HepG2 (cell line): ENCODE data around the gene OR6C2. TPM values are rescaled to one million over a fixed set of nuclear protein-coding genes. Genes with fewer than 3 reads are reported as not detected.
A peak's percentile ranks its signal among the peaks of the same experiment; 100 is the strongest.

ENCODE experiments used
- ATF4 ChIP-seq, 2 experiments: fragments of 450-650 bp in 1 of 2; sonication (generic) in 1 of 2; formaldehyde crosslinking; IDR thresholded peaks; 2 replicates each; pipeline versions ENCODE4 v1.5.0 to v1.8.0; 2020 to 2022; ENCODE audit warnings: mild to moderate bottlenecking in 1 of 2, missing genetic modification reagents in 1 of 2
- CBX5 ChIP-seq: sonication (generic); formaldehyde crosslinking; IDR thresholded peaks from 2 replicates; pipeline ENCODE4 v1.4.0; 2020; ENCODE audit warnings: missing genetic modification reagents, borderline replicate concordance
- EZH2 ChIP-seq: conservative IDR thresholded peaks from 2 replicates; pipeline ENCODE4 v1.6.1; 2012; ENCODE audit warnings: mild to moderate bottlenecking, low read depth, low read length, moderate library complexity
- HDAC6 ChIP-seq: fragments of 200-600 bp; sonication (generic); IDR thresholded peaks from 2 replicates; pipeline ENCODE4 v1.7.0; 2017; ENCODE audit warnings: mild to moderate bottlenecking, antibody characterized with exemption, low read length, low read depth
- JARID2 ChIP-seq: sonication (generic); formaldehyde crosslinking; IDR thresholded peaks from 2 replicates; pipeline ENCODE4 v1.8.1; 2023; ENCODE audit warnings: missing genetic modification reagents, inconsistent platforms; ENCODE audit not compliant: insufficient replicate concordance
- MED1 ChIP-seq: sonication (generic); formaldehyde crosslinking; IDR thresholded peaks from 2 replicates; pipeline ENCODE4 v1.4.0; 2020; ENCODE audit warnings: missing genetic modification reagents
- MED13 ChIP-seq: sonication (generic); formaldehyde crosslinking; IDR thresholded peaks from 2 replicates; pipeline ENCODE4 v1.5.0; 2020; ENCODE audit warnings: missing genetic modification reagents
- MIER3 ChIP-seq: IDR thresholded peaks from 2 replicates; pipeline ENCODE4 v1.6.1; 2016; ENCODE audit warnings: missing compliant biosample characterization, borderline replicate concordance
- NFE2L1 ChIP-seq: sonication (generic); formaldehyde crosslinking; IDR thresholded peaks from 2 replicates; pipeline ENCODE4 v1.4.0; 2020; ENCODE audit warnings: missing genetic modification reagents, mild to moderate bottlenecking, borderline replicate concordance
- NR2F2 ChIP-seq: IDR thresholded peaks from 2 replicates; pipeline ENCODE4 v1.6.1; 2012; ENCODE audit warnings: low read depth, inconsistent platforms, borderline replicate concordance
- ONECUT2 ChIP-seq: sonication (generic); formaldehyde crosslinking; IDR thresholded peaks from 2 replicates; pipeline ENCODE4 v1.4.0; 2020; ENCODE audit warnings: missing genetic modification reagents
- RFX5 ChIP-seq: IDR thresholded peaks from 2 replicates; pipeline ENCODE4 v1.6.1; 2011; ENCODE audit warnings: low read depth, low read length, improper control_type of control experiment
- SMAD3 ChIP-seq: sonication (generic); formaldehyde crosslinking; IDR thresholded peaks from 2 replicates; pipeline ENCODE4 v1.4.0; 2020; ENCODE audit warnings: missing genetic modification reagents
- SP2 ChIP-seq: sonication (generic); formaldehyde crosslinking; IDR thresholded peaks from 2 replicates; pipeline ENCODE4 v1.5.1; 2020; ENCODE audit warnings: mild to moderate bottlenecking, missing genetic modification reagents
- TSC22D2 ChIP-seq: sonication (generic); formaldehyde crosslinking; IDR thresholded peaks from 2 replicates; pipeline ENCODE4 v1.5.1; 2020; ENCODE audit warnings: missing genetic modification reagents, mild to moderate bottlenecking, borderline replicate concordance
- ZNF232 ChIP-seq: sonication (generic); formaldehyde crosslinking; IDR thresholded peaks from 2 replicates; pipeline ENCODE4 v1.4.0; 2020; ENCODE audit warnings: missing genetic modification reagents, borderline replicate concordance
- ZNF660 ChIP-seq: sonication (generic); formaldehyde crosslinking; IDR thresholded peaks from 2 replicates; pipeline ENCODE4 v1.5.1; 2020; ENCODE audit warnings: mild to moderate bottlenecking, low read depth, missing genetic modification reagents, borderline replicate concordance
- ZNF746 ChIP-seq: sonication (generic); formaldehyde crosslinking; IDR thresholded peaks from 2 replicates; pipeline ENCODE4 v1.8.0; 2022; ENCODE audit warnings: mild to moderate bottlenecking, missing genetic modification reagents
- ZNF792 ChIP-seq: IDR thresholded peaks from 2 replicates; pipeline ENCODE4 v1.6.1; 2016
- ZNF800 ChIP-seq: sonication (generic); formaldehyde crosslinking; IDR thresholded peaks from 2 replicates; pipeline ENCODE4 v1.4.0; 2020; ENCODE audit warnings: missing genetic modification reagents
- ZNF883 ChIP-seq: sonication (generic); formaldehyde crosslinking; IDR thresholded peaks from 2 replicates; pipeline ENCODE4 v1.5.1; 2020; ENCODE audit warnings: mild to moderate bottlenecking, missing genetic modification reagents; ENCODE audit errors: not compliant biosample characterization
- polyA plus RNA-seq, 8 experiments: library from polyadenylated mRNA; depleted of rRNA in 3 of 8; stranded (reverse) in 7 of 8; unstranded in 1 of 8; fragments of >200 nt; fragmentation: Illumina TruSeq in 4 of 8; extraction: Trizol in 4 of 8; gene quantifications; 2 replicates each; pipeline versions ENCODE4 v1.2.1 to v1.2.3, GENCODE V29; 2011 to 2016; ENCODE audit warnings: low read depth in 4 of 8, missing spikeins in 1 of 8, mixed read lengths in 1 of 8; ENCODE audit not compliant: insufficient read depth in 1 of 8
- total RNA-seq, 5 experiments: library from RNA; depleted of rRNA; stranded (reverse); fragments of >200 nt; fragmentation: Illumina TruSeq; extraction: Trizol; gene quantifications; 2 replicates each; pipeline ENCODE4 v1.2.3, GENCODE V29; 2016; ENCODE audit warnings: low read depth in 1 of 5
- TF ChIP-seq, protein P1 (sequence below): sonication (generic); formaldehyde crosslinking; IDR thresholded peaks from 2 replicates; pipeline ENCODE4 v1.8.1; 2023; ENCODE audit warnings: missing genetic modification reagents, inconsistent platforms, borderline replicate concordance
- TF ChIP-seq, protein P2 (sequence below): sonication (generic); formaldehyde crosslinking; IDR thresholded peaks from 2 replicates; pipeline ENCODE4 v1.4.0; 2020; ENCODE audit warnings: missing genetic modification reagents; ENCODE audit errors: not compliant biosample characterization
- TF ChIP-seq, protein P3 (sequence below): sonication (generic); formaldehyde crosslinking; IDR thresholded peaks from 2 replicates; pipeline ENCODE4 v1.8.1; 2023; ENCODE audit warnings: mild to moderate bottlenecking, missing genetic modification reagents

The OR6C2 gene
- total and polyA plus RNA-seq, 2 of the 13 experiments (the other 11 are each of a cell fraction or from before 2014, with no cell fraction given): not detected

DNA sequence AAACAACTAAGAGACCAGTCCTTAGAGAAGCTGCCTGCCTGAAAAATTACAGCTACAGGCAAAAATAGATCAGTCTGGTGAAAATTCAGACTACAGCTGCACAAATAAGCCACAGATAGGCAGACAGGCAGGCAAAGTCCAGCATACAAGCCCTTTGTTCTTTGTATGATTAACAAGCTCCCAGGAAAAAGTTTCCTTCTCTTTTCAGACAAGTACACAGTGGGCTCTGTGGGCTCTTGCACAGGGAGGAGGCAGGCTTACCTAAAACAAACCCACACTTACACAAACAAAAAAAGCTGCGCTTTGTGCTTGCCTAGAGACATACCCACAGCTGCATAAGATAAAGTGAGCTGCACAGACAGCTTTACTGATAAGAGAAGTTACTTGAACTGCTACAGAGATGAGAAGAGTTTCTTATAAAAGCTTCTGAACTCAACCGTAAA is 56.0 kb downstream of the OR6C2 start (continued):
- TF ChIP-seq ATF4 (CRISPR knock-in tag; IDR thresholded peaks at IDR 0.05) (no peak), MIER3 (CRISPR knock-in tag) (no peak; the same call in 1 of the 2 replicates), CBX5 (CRISPR knock-in tag) (0 out of 2 replicates have a peak, but pooled peaks have one; percentile 31), NR2F2 (0 out of 2 replicates have a peak, but pooled peaks have one; percentile 18), ZNF746 (CRISPR knock-in tag) (no peak), RFX5 (no peak), MED1 (peak; percentile 70), ZNF883 (no peak), ONECUT2 (CRISPR knock-in tag) (no peak), ZNF792 (CRISPR knock-in tag) (no peak), MED13 (CRISPR knock-in tag) (no peak), ZNF232 (CRISPR knock-in tag) (no peak), HDAC6 (no peak), JARID2 (CRISPR knock-in tag) (no peak), EZH2 (no peak), SMAD3 (CRISPR knock-in tag) (0 out of 2 replicates have a peak, but pooled peaks have one; percentile 44), TSC22D2 (CRISPR knock-in tag) (no peak), NFE2L1 (CRISPR knock-in tag) (no peak), ZNF800 (no peak), ZNF660 (CRISPR knock-in tag) (no peak), SP2 (CRISPR knock-in tag) (no peak)
- TF ChIP-seq, protein P1, sequence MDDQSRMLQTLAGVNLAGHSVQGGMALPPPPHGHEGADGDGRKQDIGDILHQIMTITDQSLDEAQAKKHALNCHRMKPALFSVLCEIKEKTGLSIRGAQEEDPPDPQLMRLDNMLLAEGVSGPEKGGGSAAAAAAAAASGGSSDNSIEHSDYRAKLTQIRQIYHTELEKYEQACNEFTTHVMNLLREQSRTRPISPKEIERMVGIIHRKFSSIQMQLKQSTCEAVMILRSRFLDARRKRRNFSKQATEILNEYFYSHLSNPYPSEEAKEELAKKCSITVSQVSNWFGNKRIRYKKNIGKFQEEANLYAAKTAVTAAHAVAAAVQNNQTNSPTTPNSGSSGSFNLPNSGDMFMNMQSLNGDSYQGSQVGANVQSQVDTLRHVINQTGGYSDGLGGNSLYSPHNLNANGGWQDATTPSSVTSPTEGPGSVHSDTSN: no peak
- TF ChIP-seq, protein P2, sequence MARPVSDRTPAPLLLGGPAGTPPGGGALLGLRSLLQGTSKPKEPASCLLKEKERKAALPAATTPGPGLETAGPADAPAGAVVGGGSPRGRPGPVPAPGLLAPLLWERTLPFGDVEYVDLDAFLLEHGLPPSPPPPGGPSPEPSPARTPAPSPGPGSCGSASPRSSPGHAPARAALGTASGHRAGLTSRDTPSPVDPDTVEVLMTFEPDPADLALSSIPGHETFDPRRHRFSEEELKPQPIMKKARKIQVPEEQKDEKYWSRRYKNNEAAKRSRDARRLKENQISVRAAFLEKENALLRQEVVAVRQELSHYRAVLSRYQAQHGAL (CRISPR knock-in tag): no peak
- TF ChIP-seq, protein P3, sequence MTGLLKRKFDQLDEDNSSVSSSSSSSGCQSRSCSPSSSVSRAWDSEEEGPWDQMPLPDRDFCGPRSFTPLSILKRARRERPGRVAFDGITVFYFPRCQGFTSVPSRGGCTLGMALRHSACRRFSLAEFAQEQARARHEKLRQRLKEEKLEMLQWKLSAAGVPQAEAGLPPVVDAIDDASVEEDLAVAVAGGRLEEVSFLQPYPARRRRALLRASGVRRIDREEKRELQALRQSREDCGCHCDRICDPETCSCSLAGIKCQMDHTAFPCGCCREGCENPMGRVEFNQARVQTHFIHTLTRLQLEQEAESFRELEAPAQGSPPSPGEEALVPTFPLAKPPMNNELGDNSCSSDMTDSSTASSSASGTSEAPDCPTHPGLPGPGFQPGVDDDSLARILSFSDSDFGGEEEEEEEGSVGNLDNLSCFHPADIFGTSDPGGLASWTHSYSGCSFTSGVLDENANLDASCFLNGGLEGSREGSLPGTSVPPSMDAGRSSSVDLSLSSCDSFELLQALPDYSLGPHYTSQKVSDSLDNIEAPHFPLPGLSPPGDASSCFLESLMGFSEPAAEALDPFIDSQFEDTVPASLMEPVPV (CRISPR knock-in tag): no peak
